Measurements from ENCODE around the gene GOLPH3L.

DNA sequence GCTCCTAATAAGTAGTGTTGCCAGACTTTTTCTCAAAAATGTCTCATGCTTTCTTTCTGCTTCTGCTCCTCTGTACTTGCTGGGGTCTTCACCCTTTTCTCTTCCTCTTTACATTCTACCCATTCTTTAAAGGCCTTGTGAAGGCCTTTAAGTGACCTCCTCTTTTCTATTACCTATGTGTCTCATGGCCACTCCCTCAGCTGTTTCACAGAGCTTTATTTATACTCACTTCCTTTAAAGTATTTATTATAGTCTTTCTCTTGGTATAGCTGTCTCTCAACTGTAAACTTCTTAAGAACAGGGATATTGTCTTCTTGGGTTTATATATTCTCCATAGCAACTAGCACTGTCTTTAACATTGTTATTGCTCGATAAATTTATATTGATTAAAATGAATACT, 792 bp downstream of the GOLPH3L start:
- no peak for TF ChIP-seq CTCF (IDR thresholded peaks at IDR 0.05 in 8 of 11, conservative IDR thresholded peaks at IDR 0.05 in 3 of 11)
- no peak for TF ChIP-seq POLR2A (IDR thresholded peaks at IDR 0.05)

All from spleen (tissue), 7 donors.